NCI-H446 (cell line): ENCODE results near the gene CYP27B1.
"Not testable (repeated sequence)": the region's sequence is repeated elsewhere in the genome, so short reads cannot be mapped to it uniquely, and the experiment has no call there.

Experiments
- DNase-seq, 2 experiments: peaks; one replicate each; lab custom pipeline; 2025; lab: John Stamatoyannopoulos, UW

Gene CYP27B1

DNA sequence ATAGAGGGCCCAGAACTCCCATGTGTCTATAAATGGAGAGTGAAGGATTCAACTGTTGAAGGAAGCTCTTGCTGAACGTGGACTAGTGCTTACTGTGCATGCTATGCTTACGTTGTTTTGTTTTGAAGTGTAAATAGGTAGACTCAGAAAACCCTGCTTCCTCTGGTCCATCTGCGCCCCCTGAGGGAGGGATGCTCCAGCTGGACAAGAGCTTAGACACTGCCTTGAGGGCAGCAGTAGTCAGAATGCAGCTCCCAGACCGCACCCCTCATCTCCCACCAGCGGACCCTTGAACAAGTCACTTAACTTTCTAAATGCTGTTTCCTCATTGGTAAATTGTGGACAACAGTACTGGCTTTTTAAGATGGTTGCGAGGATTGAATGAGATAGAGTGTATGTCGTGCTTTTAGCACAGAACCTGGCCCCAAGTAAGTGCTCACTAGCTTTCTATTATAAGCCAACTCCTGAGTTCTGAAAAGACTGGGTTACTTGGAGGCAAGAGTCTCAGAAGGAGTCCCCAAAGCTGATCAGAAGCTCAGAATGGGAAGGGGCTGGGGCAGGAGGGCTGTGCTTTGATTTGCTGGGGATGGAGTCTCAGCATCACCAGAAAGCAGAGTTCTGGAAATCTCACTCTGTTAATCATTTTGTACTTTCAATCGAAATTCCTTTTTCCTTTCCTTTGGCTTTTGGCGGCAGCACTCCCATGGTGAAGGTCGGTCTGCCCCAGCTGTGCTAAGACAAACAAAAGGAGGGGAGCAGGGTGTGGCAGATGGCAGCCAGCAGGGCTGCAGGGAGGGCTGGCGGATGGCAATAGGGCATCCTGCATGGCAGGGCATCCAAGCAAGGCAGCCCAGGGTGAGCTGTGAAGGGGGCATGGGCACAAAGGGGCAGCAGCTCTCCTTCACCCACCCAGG is 43.9 kb downstream of the CYP27B1 start:
- no peak for DNase-seq

GRCh38 chr12:57721846-57722608 is 44.9 kb downstream of the CYP27B1 start:
- not testable (repeated sequence) for DNase-seq

GRCh38 chr12:57720606-57721595 is 46.0 kb downstream of the CYP27B1 start:
- no peak for DNase-seq

DNA sequence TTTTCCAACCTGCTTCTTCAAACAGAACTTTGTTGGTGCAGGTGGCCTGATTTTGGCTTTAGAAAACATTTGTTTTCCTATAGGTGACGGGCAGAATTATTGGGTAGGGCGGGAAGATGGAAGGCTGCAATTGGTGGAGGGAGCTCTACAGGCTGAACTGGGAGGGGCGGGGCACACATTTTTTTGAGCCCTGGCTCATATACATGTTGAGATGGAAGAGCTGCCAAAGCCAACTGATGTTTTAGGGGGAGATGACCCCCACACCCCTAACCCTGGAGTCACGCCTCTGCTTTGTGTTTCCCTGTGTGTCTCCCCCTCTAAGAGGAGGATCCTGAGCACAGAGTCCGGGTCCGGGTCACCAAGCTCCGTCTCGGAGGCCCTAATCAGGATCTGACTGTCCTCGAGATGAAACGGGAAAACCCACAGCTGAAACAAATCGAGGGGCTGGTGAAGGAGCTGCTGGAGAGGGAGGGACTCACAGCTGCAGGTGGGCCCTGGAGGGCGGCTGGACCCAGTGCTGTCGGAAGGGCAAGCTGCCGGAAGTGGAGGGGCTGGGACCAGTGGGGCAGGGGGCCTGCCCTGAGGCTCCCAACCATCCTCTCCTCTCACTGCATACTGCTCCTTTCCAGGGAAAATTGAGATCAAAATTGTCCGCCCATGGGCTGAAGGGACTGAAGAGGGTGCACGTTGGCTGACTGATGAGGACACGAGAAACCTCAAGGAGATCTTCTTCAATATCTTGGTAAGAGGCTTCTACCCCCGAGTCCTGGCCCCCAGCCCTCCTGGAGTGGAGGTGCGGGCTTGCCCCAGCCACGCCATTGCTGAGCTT is 46.9 kb downstream of the CYP27B1 start:
- DNase-seq, result no peak

- DNase-seq, result no peak
Observed at GRCh38 chr12:57718641-57719528, 48.0 kb downstream of the CYP27B1 start.

DNA sequence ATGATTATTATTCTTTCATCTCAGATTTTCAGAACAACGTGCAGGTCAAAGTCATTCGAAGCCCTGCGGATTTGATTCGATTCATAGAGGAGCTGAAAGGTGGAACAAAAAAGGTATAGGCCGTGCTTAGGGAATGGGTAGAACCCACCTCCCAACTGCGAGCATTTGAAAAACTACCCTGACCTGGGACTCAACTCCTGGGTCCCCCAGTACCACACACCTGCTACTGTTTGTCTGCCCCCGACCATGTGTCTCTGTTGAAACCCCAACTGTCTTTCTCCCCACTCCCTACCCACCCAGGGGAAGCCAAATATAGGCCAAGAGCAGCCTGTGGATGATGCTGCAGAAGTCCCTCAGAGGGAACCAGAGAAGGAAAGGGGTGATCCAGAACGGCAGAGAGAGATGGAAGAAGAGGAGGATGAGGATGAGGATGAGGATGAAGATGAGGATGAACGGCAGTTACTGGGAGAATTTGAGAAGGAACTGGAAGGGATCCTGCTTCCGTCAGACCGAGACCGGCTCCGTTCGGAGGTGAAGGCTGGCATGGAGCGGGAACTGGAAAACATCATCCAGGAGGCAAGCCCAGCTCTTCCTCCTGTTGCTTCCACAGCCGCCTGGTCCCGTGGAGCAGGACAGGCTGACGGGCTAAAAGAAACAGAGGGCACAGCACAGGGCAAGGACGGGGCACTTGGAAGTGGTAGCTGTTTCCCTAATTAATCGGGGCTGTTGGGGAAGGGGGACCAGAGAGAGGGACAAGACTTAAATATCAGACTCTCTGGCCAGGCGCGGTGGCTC is 48.8 kb downstream of the CYP27B1 start:
- no peak for DNase-seq

- DNase-seq, result no peak
Observed at GRCh38 chr12:57717131-57717530, 49.7 kb downstream of the CYP27B1 start.

DNA sequence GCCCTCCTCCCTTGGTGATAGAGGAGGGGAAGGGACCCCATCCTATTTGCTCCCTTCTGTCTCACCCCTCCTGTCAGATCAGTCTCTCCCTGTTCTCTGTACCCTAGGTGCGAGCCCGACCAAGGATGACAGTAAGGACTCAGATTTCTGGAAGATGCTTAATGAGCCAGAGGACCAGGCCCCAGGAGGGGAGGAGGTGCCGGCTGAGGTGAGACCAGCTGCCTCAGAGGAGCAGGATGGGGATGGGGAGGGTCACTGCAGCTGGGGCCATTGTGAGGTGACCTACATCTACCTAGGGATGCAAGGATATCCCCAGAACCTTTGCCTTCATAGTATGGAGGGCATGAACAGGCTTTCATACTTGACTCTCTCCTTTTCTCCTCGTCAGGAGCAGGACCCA is 50.6 kb downstream of the CYP27B1 start:
- DNase-seq, result no peak

DNA sequence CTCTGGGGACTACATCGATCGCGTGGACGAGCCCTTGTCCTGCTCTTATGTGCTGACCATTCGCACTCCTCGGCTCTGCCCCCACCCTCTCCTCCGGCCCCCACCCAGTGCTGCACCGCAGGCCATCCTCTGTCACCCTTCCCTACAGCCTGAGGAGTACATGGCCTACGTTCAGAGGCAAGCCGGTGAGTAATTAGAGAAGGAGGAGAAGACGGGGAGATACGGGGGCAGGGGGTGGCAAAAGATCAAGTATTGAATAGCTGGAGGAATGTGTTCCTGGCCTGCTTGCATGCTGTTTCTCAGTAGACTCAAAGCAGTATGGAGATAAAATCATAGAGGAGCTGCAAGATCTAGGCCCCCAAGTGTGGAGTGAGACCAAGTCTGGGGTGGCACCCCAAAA is 51.1 kb downstream of the CYP27B1 start:
- no peak for DNase-seq

DNA sequence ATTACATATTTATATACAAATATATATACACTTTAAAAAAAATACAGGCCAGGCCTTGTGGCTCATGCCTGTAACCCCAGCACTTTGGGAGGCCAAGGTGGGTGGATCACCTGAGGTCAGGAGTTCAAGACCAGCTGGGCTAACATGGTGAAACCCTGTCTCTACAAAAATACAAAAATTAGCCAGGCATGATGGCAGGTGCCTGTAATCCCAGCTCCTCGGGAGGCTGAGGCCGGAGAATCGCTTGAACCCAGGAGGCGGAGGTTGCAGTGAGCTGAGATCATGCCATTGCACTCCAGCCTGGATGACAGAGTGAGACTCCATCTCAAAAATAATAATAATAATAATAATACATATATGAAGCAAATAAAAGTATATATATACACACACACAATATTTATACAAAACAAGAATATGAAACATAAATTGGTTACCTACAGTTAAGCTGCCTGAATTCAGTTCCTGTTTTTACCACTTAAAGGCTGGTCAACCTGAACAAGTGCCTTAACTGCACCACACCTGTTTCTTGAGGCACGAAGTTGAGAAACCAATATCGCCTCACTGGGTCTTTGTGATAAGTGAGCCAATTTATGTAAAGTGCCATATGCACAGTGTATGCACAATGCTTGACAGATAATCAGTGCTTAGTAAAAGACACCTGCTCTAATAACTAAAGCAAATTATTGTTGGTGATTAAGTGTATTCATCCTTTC is 51.7 kb downstream of the CYP27B1 start:
- not testable (repeated sequence) for DNase-seq

DNA sequence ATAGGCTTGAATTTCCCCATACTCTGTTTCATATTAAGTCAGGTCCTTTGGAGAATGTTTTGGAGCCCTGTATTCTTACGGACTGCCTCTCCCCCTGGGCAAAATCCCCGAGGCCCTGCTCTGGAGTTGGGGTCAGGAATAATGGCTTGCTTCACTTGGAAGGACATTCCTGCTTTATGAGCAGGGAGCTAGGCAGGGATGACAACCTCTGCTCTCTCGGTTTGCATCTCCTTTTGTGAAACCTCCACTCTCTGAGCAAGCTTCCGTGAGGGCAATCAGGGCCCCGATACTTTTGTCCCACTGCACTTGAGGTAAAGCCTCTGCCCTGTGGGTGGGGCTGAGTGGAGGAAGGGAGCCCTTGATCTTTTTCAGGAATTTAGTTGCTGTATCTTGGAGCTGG is 53.7 kb downstream of the CYP27B1 start:
- no peak for DNase-seq

DNA sequence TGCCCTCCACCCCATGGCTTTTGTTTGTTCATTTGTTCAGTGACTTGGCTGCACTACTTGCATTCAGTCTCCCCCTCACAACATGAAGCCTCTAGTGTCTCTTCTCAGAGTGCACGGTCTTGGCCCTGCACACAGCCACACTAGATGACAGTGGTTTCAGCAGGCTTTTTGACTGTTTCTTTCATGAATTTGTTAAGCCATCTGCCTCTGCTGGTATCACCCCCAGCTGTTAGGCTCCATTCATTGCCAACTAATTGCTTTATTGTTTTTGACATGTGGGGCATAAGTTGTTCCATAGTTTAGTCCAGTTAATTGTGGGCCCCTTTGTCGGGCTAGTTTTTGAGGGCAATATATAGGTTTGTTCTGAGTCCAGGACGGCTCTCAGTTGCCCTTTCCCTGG is 54.2 kb downstream of the CYP27B1 start:
- DNase-seq, result no peak
